Stimulated activated CD4-positive, alpha-beta T cell treated with anti-CD3 and anti-CD28 coated beads, Interleukin-2, amount 100 ng/mL, for 24 hours (primary cell): ENCODE data around the gene SKAP1.
"Not testable (repeated sequence)": the region's sequence is repeated elsewhere in the genome, so short reads cannot be mapped to it uniquely, and the experiment has no call there.

Experiments
- DNase-seq, 2 donors: peaks; one replicate each; pipeline ENCODE4 v3.0.0-alpha.2; 2020

The SKAP1 gene

DNA sequence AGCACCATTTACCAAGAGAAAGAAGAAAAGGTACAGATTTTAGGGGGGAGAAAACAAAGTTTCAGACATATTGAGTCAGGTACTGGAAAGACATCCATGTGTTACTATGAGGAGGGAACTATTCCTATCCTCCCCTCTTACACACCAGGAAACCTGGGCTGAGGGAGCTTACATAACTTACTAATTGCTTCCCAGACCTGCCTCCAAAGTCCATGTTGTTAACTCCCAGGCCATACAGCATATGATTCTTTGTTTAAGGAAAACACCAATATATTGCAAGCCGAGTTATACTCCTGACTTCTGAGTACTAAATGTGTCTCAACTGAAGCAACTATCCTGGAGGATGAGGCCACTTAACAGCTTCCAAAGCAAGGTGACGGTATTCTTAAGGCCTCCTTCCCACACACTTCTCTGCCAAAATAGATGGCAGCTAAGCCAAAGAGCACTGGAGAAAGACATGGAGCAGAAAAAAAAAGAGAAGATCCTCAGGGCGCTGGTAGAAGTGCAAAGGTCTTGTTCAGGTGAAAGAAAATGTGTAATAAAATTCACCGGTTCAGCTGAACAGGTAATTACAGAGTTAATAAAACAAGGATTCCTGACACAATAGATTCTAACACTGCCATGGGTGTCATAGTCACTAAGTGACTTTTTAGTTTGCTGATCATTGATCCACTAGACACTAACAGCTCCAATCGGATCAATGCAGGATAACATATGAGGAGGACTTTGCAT is 151.1 kb downstream of the SKAP1 start:
- no peak for DNase-seq

DNA sequence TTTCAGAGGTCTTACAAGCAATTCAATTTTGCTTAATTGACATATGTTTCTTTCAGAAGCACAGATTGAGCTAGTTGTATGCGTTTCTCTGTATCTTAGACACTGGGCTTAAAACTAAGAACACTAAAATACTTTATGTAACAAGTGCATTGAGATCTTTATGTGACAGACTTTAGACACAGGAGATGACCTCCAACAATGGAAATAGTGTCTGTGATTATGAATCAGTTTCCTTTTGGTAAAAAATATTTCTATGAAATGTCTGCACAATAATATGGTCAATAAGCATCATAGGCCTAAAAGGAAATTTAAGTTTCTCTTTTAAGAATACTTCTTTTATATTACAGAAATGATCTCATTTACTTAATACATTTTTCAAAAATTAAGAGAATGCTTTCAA is 153.2 kb downstream of the SKAP1 start:
- no peak for DNase-seq

DNA sequence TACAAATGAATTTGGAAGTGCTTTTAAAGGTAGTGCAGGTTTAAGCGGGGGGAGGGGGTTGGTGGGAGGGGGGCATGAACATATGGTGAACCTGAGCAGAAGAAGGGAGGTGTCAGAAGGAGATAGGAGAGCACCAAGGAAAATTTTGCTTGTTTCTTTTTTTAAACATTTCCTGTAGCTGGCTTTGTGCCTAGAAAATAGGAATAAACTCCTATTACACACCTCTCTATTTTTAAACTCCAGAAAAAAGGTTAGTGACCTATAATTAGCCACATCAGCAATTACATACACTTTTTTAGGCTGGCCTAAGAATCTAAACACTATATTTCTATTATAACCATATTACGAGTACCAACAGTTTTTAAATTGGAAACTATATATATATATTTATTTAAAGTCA is 159.1 kb downstream of the SKAP1 start:
- DNase-seq: no peak

DNA sequence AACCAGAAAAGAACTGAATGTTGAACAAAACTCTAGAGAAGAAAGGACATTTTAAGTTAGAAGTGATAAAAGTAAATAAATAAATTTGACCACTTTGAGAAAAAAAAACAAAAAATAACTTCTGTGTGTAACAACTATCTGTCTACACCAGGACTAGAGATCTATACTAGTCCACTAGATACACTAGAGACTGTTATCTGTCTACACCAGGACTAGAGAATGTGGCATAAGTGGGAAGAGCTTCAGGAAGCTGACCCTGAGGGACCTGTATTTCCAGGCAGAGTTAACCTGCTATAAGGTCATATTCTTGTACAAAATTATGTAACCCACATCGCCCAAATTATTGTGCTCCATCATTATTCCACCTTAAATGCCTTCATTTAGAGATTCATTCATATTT is 160.8 kb downstream of the SKAP1 start:
- DNase-seq: no peak

DNA sequence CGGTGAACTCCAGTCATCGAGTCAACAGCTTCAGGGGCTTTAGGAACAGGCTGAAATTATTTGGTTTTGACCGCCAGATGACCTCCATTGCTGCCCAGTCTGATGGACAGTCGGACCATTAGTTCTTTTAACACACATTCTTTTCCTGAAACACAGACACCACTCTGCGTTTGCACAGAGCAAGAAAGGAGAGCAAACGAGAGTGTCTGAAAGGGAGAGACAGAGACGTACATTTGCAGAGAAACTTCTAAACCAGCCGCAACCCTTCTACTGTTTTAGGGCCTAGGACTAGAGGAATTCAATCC is 166.3 kb downstream of the SKAP1 start:
- no peak for DNase-seq

DNA sequence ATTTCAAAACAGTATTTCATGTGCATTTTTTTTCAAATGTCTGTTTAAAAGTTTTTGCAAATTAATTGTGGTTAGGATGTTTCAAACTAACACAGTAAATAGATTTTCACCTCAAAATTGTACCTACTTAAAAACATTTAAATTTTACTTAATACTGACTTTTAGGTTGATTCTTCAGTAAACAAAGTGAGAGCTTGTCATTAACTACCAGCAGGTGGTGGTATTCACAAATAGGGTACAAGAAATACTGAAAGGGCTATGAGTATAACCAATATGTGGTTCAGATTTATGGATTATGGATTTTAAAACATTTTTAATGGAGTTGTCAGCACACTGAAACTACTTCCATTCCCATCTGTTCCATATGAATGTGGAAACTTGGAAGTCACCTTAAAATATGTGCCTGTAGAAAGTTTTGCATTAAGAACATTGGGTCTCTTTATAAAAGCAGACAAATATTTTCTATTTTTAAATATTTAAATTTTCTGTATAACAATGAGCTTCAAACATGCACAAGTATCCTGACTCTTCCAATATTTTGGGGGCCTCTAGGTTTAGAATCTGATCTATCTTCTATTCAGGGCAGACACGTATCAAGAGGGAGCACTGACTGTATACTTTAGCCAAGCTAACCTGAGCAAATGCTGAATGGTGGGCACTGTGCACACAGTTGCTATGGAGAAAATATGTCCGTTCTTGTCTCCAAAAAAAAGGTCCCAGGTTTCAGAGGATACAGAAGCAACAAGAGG is 166.9 kb downstream of the SKAP1 start:
- no peak for DNase-seq

DNA sequence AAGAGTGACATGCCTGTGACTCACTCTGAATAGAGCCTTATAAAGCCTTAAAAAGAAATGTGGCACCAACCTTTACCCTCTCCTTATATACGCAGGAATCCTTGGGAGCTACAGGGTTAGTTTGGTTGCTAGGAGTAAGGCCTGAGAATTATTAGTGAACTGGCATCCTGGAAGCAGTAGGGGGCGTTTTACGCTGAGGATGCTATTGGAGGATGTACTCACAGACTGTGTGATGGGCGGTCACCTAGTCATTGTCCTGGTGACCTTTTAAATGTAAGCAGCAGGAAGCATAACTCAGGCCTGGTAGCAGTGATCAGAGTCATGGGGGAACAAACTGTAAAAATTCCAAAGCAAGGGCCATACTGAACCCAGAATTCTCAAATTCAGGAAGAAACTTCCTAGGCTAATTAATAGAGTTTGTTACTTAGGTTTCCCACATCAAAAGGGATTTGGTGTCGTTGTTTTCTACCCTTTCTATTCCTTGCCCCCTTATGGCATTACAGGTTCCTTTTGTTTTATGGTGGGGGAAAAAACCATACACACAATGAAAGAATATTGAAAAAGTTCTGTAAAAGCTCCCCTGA is 168.6 kb downstream of the SKAP1 start:
- DNase-seq: peak in 1 of 2 donors; percentile 7

DNA sequence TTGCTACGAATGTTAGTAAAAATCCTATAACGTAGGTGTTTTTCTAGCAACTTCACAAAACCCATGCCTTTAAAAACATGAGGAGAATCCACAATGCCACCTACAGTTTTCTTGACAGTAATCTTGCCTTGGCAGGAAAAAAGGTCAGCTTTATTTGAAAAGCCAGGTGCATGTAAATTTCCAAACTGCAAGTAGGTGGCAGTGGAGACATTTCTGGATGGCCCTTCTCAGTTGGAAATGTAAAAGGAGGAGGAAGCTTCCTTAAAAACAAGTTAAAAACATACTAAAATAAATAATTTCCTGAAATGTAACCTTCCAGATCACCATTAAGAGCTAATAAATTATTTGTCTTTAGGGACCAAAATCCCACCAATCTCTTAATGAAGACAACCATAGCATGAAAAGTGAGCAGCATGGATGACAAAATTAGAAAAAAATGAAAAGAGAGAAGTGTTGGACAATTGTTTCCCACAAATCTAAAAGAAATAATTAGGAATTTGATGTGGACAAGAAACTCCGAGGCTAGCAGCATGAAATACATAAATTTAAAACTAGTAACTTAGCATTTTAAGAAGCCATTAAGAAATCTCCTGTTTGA is 170.2 kb downstream of the SKAP1 start:
- DNase-seq: no peak

DNA sequence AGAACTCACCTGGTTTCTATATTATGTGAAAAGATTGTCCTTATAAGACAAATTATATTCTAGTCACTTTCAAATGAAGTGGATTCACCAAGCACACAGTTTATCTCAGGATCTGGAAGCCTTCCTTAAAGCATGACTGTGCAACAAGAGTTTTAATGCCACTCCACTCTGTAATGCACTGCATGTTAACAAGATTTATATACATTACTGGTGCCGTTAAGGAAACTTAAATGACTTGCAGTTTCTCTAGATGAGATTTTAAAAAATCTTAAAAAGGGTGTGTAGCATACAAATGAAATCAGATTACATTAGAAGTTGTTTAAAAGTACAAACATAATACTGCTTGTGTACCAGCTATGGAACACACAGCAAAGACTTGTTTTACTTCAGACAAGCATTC is 171.7 kb downstream of the SKAP1 start:
- no peak for DNase-seq

DNA sequence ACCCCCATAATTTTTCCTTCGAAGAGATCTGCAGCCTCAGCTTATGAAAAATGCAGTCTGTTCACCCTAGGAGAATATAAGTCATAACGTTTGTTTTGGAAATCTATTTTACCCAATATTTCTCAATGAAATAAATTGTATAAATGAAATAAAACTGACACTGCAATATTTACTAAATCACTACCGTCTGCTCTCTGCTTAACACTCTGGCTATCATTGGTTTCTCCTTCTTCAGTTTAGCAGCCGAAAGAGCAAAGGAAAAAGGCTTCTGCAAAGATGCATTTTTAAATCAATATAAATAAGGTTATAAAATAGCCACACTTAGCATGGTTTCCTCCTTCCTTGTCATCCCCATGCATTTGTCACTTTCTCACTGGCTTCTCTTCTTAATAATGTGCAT is 174.3 kb downstream of the SKAP1 start:
- no peak for DNase-seq

DNA sequence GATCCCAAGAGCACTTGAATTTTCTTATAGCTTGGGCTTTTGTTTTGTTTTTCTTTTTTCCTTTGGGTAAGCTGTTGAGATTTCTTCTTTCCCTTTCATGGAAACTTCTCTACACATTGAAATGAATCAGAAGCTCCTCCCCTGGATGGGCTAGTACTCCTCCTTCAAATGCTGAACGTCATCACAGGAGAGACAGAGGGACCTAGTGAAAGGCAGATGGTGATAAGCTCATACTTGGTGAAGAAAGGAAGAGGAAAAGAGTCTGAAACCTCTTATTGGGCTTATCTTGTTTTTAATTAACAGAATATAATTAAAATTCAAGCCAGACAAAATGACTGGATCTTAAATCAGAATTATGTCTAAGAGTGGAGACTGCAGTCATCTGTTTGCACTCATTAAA is 175.1 kb downstream of the SKAP1 start:
- DNase-seq: no peak

DNA sequence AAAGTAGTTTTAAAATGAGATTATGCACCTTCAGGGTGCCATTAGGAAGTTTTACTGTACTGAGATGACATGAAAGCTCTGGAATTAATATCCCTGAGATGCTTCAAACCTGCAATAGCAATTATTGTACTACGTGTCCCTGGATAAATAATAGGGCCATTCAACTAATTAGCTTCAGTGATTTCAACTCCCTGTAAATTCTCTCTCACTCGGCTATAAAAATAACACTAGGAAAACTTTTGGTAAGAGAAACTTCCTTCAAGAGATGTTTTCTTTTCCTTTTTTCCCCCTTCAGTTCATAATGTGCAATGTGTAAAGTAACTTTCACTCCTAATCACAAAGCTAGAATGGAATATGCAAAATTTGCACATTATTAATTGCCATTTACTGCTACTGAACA is 176.0 kb downstream of the SKAP1 start:
- DNase-seq: no peak

DNA sequence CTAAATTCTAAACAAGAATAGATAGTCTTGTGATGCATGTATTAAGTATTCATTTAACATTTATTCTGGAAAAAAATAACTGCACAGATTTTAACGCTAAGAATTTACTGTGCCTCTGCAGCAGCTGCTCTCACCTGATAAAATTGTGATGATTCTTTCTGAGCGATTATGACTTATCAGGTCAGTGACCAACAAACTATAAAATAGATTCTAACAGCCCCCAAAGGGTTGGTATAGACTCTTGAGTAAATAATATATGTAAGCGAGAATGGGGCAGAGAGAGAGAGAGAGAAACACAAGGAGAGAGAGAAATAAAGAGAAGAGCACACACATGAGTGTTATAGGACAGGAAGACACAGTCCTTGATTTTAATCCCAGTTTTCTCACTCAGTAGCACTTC is 178.1 kb downstream of the SKAP1 start:
- DNase-seq: no peak

DNA sequence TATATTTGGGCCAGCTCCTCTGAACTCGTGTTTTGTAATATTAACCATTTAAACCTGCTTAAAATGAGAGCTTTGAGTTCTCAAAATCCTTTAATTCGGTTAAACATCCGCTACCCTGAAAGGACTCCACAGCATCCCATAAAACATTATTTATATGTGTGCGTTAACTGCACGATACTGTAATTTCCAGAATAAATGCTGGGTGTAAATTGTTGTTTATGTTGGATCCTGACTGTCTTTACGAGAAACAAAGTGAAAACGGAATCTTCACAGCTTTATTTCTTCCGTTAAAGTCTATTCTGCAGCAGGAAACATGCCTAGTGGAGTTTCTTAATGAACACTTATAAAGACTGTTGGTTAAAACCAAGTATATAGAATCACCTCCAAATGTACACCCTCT is 179.1 kb downstream of the SKAP1 start:
- DNase-seq: no peak

DNA sequence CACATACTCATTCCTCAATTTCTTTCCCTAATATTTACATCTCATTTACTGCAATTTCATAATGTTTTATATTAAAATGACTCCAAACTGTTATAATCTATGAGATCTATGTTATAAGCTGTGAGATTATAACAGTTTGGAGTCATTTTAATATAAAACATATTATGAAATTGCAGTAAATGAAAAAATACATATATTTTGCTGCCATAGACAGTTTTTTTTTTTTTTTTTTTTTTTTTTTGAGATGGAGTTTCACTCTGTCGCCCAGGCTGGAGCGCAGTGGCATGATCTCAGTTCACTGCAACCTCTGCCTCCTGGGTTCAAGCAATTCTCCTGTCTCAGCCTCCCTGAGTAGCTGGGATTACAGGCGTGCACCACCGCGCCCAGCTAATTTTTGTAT is 180.0 kb downstream of the SKAP1 start:
- DNase-seq: not testable (repeated sequence)

DNA sequence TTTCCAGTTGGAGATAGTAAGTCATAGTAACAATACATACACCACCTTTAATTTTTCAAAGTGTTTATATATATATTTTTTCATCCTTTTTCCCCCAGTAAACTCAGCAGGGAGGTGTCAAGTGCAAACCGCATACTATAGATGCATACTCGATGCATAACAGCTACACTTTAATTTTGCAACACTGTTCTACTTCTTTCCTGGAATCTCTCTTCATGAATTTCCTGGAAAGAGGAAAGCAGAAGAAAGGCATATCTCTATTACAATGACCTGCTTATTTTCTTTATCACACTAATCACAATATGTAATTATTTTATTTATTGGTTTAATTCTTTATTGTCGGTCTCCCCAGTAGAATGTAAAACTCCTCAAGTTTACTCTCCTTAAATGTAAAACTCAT is 182.4 kb downstream of the SKAP1 start:
- no peak for DNase-seq

DNA sequence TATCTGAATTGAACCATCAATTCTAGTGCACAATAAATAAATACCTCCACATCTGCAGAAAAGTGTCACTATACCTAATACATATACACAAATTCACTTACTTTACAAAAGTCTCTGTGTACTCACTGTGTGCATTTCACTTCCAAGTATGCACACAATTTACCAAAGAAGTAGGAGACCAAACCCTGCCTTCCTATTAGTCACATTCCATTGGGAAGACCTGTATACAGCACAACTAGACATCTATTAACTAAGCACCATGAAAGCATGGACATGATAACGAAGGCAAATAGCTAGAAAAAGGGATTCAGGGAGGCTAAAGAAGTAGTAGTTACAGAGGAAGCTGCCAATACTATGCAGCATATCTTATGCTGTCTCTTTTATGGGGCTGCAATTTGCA is 183.0 kb downstream of the SKAP1 start:
- no peak for DNase-seq

DNA sequence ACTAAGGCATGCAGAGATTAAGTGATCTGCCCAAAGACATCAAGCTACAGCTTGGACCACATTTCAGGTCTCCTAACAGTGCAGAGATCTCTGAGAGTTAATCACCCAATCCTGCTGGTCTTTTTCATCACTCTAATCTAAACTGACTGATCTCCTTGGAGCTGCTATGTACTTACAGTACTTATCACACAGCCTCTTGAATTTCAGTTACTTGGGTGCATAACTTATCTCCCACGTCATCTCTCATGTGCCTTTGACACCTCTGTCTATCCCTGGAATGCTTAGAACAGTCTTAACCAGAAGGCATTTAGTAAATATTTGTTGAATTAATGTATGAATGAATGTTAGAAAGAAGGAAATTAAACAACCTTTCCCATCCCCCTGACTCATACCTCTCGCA is 183.4 kb downstream of the SKAP1 start:
- no peak for DNase-seq

DNA sequence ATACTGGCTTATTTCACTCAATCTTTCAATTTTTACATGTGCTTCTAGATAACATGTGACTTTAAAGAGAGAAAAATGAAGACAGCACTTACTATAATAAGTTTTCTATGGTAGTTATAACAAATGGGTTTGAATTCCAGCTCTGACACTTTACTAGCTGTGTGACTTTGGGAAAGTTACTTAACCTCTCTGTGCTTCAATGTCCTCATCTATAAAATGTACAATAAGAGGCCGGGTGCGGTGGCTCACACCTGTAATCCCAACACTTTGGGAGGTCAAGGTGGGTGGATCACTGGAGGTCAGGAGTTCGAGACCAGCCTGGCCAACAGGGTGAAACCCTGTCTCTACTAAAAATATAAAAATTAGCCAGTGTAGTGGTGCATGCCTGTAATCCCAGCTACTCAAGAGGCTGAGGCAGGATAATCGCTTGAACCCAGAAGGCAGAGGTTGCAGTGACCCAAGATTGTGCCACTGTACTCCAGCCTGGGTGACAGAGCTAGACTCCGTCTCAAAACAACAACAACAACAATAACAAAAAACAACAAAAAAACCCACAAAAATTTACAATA is 184.5 kb downstream of the SKAP1 start:
- DNase-seq: not testable (repeated sequence)

DNA sequence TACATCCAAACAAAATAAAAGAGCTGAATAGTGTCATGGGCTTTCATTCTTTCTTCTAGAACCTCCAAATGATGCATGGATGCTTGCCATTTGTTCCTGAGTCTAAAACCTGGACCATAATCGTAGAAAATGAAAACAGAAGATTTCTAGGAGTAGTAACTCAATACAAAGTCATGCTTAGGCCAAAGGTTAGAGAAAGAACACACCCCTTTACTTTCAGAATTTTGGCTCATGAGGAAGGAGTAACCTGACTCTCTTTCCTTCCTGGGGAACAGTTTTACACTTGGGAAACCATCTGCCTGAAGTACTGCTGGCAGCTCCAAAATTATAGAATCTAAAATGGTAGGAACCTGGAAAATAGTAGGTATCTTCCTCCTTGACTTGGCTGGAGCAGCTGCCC is 185.2 kb downstream of the SKAP1 start:
- DNase-seq: no peak

DNA sequence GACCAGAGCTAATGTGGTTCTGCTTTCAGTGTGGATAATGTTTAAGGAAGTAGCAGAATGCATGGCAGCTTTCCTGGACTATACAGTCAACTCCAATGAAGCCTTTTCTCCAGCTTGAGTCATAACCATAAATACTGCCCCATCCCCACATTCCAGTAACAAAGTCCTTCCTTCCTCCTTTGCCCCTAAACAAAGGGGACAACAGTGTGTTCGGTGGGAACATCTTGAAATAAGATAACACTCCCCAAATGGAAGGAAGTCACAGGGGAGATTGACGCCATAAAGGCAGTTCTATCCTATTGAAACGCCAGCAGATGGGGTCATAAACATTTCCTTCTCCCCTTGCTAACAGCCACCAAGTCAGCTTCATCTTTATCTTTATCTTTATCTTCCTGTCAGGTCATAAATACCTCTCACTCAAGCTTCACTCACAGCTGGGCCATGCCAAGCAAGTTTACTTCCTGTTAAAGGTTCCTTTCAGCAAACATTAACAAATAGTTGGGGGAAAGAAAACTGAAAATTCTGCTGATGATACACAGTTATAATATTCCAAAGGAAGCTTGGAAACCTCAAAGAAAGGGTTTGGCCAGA is 185.8 kb downstream of the SKAP1 start:
- DNase-seq: no peak

DNA sequence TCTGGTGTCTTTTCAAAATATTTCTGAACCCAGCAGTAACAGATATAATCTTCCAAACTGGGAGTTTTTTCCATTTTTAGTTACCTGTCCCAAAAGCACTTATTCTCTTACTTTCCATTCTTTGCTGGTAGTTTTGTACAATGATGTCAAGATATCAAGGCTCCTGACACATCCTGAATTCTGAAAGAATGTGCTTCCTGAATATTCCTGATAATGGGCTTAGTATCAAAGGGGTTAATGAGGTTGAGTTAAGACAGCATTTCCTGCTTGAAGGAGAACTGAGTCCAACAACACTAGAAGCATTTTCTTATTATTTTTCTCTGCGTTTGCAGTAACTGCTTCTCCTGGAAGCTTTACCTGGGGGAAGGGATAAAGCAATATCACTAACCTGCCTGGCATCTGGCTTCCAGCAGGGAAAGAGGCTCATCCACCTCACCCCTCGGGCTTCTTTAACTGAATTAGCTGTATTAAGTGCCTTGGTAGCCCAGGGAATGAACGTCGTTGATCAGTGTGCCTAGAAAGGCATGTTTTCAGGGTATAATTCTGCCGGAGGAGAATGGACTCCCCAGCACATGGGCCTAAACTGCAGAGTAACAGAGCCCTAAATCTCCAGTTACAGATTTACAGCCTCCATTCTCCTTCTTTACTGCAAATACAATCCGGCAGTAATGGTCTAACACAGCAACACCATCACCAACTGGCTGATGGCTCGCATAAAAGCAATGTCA is 188.1 kb downstream of the SKAP1 start:
- no peak for DNase-seq

DNA sequence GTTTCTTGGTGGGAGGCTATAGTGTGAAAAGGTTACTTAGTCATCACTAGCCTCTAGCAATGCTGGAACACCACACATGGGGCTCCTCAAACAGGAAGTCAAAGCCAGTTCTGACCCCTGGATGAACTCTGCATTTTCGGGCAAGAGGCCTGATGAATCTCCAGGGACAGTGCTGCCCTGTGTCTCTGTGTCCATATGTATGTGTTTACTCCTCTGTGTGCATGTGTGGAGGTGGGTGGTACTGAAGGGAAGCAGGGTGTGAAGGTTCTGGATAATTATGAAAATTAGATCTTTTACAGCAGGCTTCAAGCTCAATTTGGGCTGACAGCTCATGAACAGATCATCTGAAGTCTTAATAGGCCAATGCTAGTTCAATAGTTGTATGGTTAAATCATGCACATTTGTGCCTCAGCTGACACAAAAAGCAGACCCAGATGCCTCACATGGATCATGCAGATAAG is 188.9 kb downstream of the SKAP1 start:
- DNase-seq: peak in 1 of 2 donors; percentile 4
